MM.1S (cell line): ENCODE results near the gene MRPS35.

ENCODE experiments used
- DNase-seq: peaks from one replicate; pipeline ENCODE4 v3.0.0-alpha.2; 2015
- H2AFZ ChIP-seq: fragments of 300-600 bp; sonication (generic); 2 replicates; pipeline ENCODE4 v1.6.0; 2016; ENCODE audit warnings: antibody characterized with exemption, low read length
- H3F3A ChIP-seq: fragments of 300-600 bp; sonication (generic); 2 replicates; pipeline ENCODE4 v1.6.1; 2016; ENCODE audit warnings: mild to moderate bottlenecking, antibody characterized with exemption, low read length, moderate library complexity, mixed read lengths; ENCODE audit not compliant: insufficient read depth
- H3K27ac ChIP-seq: fragments of 300-600 bp; sonication (generic); 2 replicates; pipeline ENCODE4 v1.5.1; 2016; ENCODE audit warnings: mild to moderate bottlenecking, low read length
- H3K27me3 ChIP-seq: fragments of 300-600 bp; sonication (generic); replicated peaks from 2 replicates; pipeline ENCODE4 v1.6.0; 2016; ENCODE audit warnings: low read length; ENCODE audit not compliant: insufficient read depth
- H3K36me3 ChIP-seq: fragments of 300-600 bp; sonication (generic); replicated peaks from 2 replicates; pipeline ENCODE4 v1.6.1; 2016; ENCODE audit warnings: mild to moderate bottlenecking, low read length, mixed read lengths; ENCODE audit not compliant: insufficient read depth
- H3K4me1 ChIP-seq: fragments of 300-600 bp; sonication (generic); 2 replicates; pipeline ENCODE4 v1.6.1; 2016; ENCODE audit warnings: low read length, mixed read lengths
- H3K4me2 ChIP-seq: fragments of 300-600 bp; sonication (generic); 2 replicates; pipeline ENCODE4 v1.6.0; 2016; ENCODE audit warnings: low read depth, low read length
- H3K4me3 ChIP-seq: fragments of 300-600 bp; sonication (generic); 2 replicates; pipeline ENCODE4 v1.5.1; 2016; ENCODE audit warnings: low read length, mixed read lengths
- H3K79me2 ChIP-seq: fragments of 300-600 bp; sonication (generic); 2 replicates; pipeline ENCODE4 v1.6.1; 2016; ENCODE audit warnings: mixed run types, low read length, mixed read lengths
- H3K9ac ChIP-seq: fragments of 300-600 bp; sonication (generic); 2 replicates; pipeline ENCODE4 v1.6.1; 2016; ENCODE audit warnings: low read length, mixed read lengths
- H3K9me2 ChIP-seq: fragments of 300-600 bp; sonication (generic); replicated peaks from 2 replicates; pipeline ENCODE4 v1.6.1; 2016; ENCODE audit warnings: mild to moderate bottlenecking, low read length, mixed read lengths; ENCODE audit not compliant: insufficient read depth
- H3K9me3 ChIP-seq: fragments of 300-600 bp; sonication (generic); replicated peaks from 2 replicates; pipeline ENCODE4 v1.6.1; 2016; ENCODE audit warnings: mild to moderate bottlenecking, low read length, mixed read lengths; ENCODE audit not compliant: insufficient read depth
- H4K20me1 ChIP-seq: fragments of 300-600 bp; sonication (generic); 2 replicates; pipeline ENCODE4 v1.6.1; 2016; ENCODE audit warnings: mild to moderate bottlenecking, low read length, moderate library complexity, mixed read lengths; ENCODE audit not compliant: insufficient read depth
- EZH2 ChIP-seq: fragments of 300-600 bp; sonication (generic); optimal IDR thresholded peaks from 2 replicates; pipeline ENCODE3; 2017; ENCODE audit warnings: low read depth, mild to moderate bottlenecking, antibody characterized with exemption, low read length, mixed read lengths
- EZH2phosphoT487 ChIP-seq: fragments of 300-600 bp; sonication (generic); IDR thresholded peaks from 2 replicates; pipeline ENCODE4 v1.6.1; 2018; ENCODE audit warnings: antibody characterized with exemption, low read length
- TF ChIP-seq, protein P1 (sequence below): fragments of 300-600 bp; sonication (generic); IDR thresholded peaks from 2 replicates; pipeline ENCODE4 v1.5.1; 2016; ENCODE audit warnings: antibody characterized with exemption, low read length, mixed read lengths

The MRPS35 gene

DNA sequence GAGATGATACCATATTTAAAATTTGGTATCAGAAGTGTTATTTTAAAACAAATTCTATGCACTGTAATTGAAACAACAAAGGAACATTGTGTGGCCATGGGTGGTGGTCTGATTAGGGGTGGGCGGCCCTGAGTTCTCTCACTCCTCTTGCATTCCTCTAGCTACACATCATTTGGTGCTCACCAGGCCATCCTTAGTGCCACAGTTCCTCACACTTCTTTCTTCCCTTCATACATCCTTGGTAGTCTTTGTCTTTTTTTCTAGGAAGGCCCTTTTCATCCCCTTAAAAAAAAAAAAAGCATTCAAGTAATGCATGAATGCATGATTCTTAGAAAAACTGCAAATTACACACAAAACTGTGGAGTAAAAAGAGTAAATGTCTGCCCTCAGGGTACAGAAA, 71.8 kb downstream of the MRPS35 start:
- Histone ChIP-seq H3F3A (no peaks in the 10 kb centered on the region), H3K4me3 (no peak overlapping the region), H3K4me2 (no peak overlapping the region), H3K9me2 (no peaks in the 10 kb centered on the region), H3K4me1 (peaks cover 8% of the 10 kb centered on the region), H3K36me3 (no peaks in the 10 kb centered on the region), H3K27ac (no peak overlapping the region), H3K9me3 (no peaks in the 10 kb centered on the region), H4K20me1 (no peaks in the 10 kb centered on the region), H3K9ac (no peak overlapping the region), H2AFZ (no peak overlapping the region), H3K79me2 (peaks cover 33% of the 10 kb centered on the region), H3K27me3 (no peaks in the 10 kb centered on the region)
- no peak for DNase-seq
- no peak for TF ChIP-seq EZH2
- TF ChIP-seq EZH2phosphoT487, result no peak
- TF ChIP-seq, protein P1, sequence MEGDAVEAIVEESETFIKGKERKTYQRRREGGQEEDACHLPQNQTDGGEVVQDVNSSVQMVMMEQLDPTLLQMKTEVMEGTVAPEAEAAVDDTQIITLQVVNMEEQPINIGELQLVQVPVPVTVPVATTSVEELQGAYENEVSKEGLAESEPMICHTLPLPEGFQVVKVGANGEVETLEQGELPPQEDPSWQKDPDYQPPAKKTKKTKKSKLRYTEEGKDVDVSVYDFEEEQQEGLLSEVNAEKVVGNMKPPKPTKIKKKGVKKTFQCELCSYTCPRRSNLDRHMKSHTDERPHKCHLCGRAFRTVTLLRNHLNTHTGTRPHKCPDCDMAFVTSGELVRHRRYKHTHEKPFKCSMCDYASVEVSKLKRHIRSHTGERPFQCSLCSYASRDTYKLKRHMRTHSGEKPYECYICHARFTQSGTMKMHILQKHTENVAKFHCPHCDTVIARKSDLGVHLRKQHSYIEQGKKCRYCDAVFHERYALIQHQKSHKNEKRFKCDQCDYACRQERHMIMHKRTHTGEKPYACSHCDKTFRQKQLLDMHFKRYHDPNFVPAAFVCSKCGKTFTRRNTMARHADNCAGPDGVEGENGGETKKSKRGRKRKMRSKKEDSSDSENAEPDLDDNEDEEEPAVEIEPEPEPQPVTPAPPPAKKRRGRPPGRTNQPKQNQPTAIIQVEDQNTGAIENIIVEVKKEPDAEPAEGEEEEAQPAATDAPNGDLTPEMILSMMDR, result no peak

DNA sequence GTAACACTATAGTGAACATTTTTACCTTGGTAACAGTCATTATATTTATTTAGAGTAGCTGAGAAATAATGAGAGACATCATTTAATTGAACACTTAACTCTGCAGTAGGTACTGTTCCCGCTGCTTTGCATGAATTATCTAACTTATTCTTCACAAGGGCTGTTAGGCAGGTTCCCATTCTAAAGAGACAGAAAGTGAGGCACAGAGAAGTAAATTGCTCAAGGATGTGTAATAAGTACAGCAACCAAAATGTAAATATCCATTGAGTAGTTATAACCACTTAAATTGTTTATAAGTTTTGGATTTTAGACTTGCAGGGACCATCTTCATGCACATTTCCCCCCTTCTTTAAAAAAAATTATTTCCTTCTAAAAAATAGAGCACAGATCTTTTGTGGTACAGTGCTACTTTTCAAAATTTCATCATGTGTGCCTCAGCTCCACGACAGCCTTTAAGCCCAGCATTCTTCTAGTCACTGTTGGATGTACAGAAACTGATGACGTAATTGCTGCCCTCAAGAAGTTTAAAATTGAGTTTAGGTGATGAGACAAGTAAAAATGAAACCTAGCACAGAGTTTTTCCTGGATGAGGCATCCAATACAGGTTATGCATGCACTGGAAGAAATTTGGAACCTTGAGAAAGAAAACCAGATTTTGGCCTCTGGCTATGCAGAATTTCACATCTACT, 75.4 kb downstream of the MRPS35 start:
- Histone ChIP-seq H3K27ac (no peak overlapping the region), H3F3A (no peaks in the 10 kb centered on the region), H3K4me3 (no peak overlapping the region), H3K36me3 (no peaks in the 10 kb centered on the region), H4K20me1 (no peaks in the 10 kb centered on the region), H2AFZ (no peak overlapping the region), H3K9me3 (no peaks in the 10 kb centered on the region), H3K4me2 (no peak overlapping the region), H3K27me3 (no peaks in the 10 kb centered on the region), H3K79me2 (peaks cover 37% of the 10 kb centered on the region), H3K9me2 (no peaks in the 10 kb centered on the region), H3K9ac (no peak overlapping the region), H3K4me1 (peaks cover 3% of the 10 kb centered on the region)
- TF ChIP-seq, protein P1, result no peak
- TF ChIP-seq EZH2phosphoT487 (no peak), EZH2 (no peak)
- no peak for DNase-seq

DNA sequence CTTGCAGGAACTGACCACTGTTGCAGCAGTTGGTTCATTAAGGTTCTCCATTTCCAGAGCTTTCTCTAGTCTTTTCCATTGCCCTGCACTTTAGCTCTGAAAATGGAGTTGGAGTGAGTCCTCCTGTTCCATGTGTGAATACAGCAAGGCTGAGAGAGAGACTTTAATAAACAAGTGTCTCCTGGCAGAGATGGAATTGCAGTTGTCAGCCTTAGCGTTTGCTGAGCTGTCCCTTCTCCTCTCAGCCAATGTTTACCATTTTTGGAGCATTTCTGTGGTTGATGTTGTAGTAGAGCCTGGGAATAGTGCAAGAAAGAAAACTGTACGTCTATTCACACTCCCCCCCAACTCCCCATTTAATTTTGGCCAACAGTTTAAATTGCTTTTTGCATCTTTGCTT, 76.9 kb downstream of the MRPS35 start:
- no peaks in the 10 kb centered on the region for H3K4me1 ChIP-seq
- no peak for DNase-seq
- H3K9me2 ChIP-seq, result no peaks in the 10 kb centered on the region
- no peak overlapping the region for H3K4me3 ChIP-seq
- TF ChIP-seq EZH2, result no peak
- no peak for TF ChIP-seq EZH2phosphoT487
- TF ChIP-seq, protein P1, result no peak
- H3K36me3 ChIP-seq, result no peaks in the 10 kb centered on the region
- H3K9ac ChIP-seq, result no peak overlapping the region
- H3K27ac ChIP-seq, result no peak overlapping the region
- no peaks in the 10 kb centered on the region for H3K9me3 ChIP-seq
- H3K27me3 ChIP-seq, result no peaks in the 10 kb centered on the region
- peaks cover 22% of the 10 kb centered on the region; the same call in 1 of the 2 replicates for H3K79me2 ChIP-seq
- 0 out of 2 replicates have a peak, but pooled peaks cover 3% of the 10 kb centered on the region for H4K20me1 ChIP-seq
- no peaks in the 10 kb centered on the region for H3F3A ChIP-seq
- no peak overlapping the region for H2AFZ ChIP-seq
- H3K4me2 ChIP-seq, result no peak overlapping the region
